Activated T-helper 1 cell treated with anti-CD3 and anti-CD28 coated beads, Interleukin-12 subunit alpha, Interleukin-12 subunit beta, Interleukin-2, Interleukin-4 antibody, amounts not matched to agents 30 ng/mL and 10 ng/mL and 1 ng/mL, durations not matched to agents 14 hours and 24 hours and 36 hours (primary cell): ENCODE measurements around the gene MAB21L3. TPM values are rescaled to one million over a fixed set of nuclear protein-coding genes. Genes with fewer than 3 reads are reported as not detected.
"Not testable (repeated sequence)": the region's sequence is repeated elsewhere in the genome, so short reads cannot be mapped to it uniquely, and the experiment has no call there.

ENCODE experiments used
- DNase-seq: peaks from one replicate; pipeline ENCODE4 v3.0.0; 2021; ENCODE audit warnings: low spot score
- H3K27ac Mint-ChIP-seq: one replicate; pipeline ENCODE4 v1.8.0; 2021; ENCODE audit warnings: mild to moderate bottlenecking, mixed read lengths
- H3K27me3 Mint-ChIP-seq: one replicate; pipeline ENCODE4 v1.8.0; 2022; ENCODE audit warnings: mild to moderate bottlenecking, moderate library complexity, mixed read lengths; ENCODE audit not compliant: insufficient read depth
- H3K36me3 Mint-ChIP-seq: one replicate; pipeline ENCODE4 v1.8.0; 2021; ENCODE audit warnings: low read depth, mixed read lengths
- H3K4me1 Mint-ChIP-seq: one replicate; pipeline ENCODE4 v1.8.0; 2021; ENCODE audit warnings: low read depth, mixed read lengths
- H3K4me3 Mint-ChIP-seq: one replicate; pipeline ENCODE4 v1.8.0; 2021; ENCODE audit warnings: mild to moderate bottlenecking, moderate library complexity, mixed read lengths
- H3K9me3 Mint-ChIP-seq: one replicate; pipeline ENCODE4 v1.8.0; 2021; ENCODE audit warnings: mixed read lengths
- intact Hi-C: fragments of 100-400 bp; cut with micrococcal nuclease; formaldehyde crosslinking; loops from one replicate; pipeline ENCODE4 v1.15.1; 2024
- total RNA-seq: library from RNA; stranded (reverse); gene quantifications from 2 replicates; pipeline ENCODE4 v1.2.3, GENCODE V29; 2022

Gene MAB21L3
- total RNA-seq, 1 donor from 2014 or later, result not detected

DNA sequence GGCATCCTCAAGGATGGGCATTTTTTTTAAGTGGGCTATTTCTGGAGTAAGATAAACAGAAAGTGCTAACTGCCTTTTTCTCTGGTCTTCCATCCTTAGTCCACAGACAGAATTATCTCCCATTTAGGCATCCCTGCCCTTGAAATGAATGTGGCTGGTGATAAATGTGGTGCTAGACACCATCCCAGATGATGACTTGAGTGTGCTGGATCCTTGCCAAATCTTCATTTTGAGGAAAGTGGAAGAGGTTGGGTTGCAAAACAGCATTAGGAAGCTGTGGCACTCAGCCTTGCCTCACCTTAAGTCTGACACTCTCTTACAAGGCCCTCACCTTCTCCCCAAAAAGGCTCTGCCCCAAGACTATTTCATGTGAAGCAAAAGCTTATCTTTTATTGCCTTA lies 19.2 kb downstream of the MAB21L3 start:
- H3K27ac Mint-ChIP-seq, result no peak overlapping the region
- no peaks in the 10 kb centered on the region for H3K36me3 Mint-ChIP-seq
- intact Hi-C loops, result no loop called here
- peaks cover 22% of the 10 kb centered on the region for H3K27me3 Mint-ChIP-seq
- peaks cover 22% of the 10 kb centered on the region for H3K4me1 Mint-ChIP-seq
- no peak for DNase-seq
- H3K4me3 Mint-ChIP-seq, result no peak overlapping the region
- no peaks in the 10 kb centered on the region for H3K9me3 Mint-ChIP-seq

DNA sequence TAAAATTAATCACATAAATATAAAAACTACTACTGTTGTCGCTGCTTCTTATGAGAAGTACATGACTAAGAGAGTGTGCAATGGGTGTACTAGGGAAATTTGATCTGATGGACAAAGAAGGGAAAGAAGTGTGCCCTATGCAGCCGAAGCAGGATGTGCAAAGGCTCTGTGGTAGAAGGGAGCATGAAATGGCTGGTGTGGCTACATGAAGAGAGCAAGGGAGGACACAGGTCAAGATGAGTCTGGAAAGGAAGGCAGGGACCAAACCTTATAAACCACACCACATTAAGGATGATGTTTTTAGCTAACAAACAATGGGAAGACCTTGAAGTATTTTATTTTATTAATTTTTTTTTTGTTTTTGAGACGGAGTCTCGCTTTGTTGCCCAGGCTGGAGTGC lies 20.0 kb downstream of the MAB21L3 start:
- Mint-ChIP-seq H3K27me3 (peaks cover 20% of the 10 kb centered on the region), H3K4me1 (peaks cover 17% of the 10 kb centered on the region), H3K4me3 (no peak overlapping the region), H3K36me3 (no peaks in the 10 kb centered on the region), H3K9me3 (no peaks in the 10 kb centered on the region), H3K27ac (no peak overlapping the region)
- intact Hi-C loops, result no loop called here
- DNase-seq, result no peak

DNA sequence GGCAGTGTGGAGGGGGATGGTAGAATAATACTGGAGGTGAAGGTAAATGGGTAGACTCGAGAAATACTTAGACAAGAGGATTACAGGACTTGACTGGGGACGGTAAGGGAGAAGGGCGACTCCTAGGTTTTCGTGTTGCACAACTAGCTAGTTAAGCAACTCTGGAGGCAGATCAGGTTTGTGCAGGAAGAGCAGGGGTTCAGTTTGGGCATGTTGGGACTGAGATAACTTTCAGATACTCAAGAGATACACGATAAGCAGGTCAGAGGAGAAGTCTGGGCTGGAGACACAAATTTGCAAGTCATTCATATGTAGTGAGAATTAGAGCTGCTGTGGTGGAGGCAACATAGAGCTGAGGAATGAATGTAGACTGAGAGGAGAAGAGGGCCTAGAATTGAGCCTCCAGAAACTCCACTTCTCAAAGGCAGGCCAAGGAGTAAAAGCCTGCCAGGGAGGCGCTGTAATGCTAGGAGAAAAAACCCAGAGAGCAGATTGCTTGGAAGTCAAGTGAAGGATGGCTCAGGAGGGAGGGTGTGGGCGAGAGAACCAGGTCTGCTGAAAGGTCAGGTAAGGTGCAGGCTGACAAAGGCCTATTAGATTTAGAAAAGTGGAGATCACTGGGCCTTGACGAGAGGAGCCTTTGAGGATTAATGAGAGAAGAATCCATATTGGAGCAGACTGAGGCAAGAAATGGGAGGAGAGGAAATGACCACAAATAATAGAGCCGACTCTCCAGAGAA lies 20.8 kb downstream of the MAB21L3 start:
- no peak overlapping the region for H3K27ac Mint-ChIP-seq
- intact Hi-C loops, result no loop called here
- no peak overlapping the region for H3K4me3 Mint-ChIP-seq
- no peaks in the 10 kb centered on the region for H3K9me3 Mint-ChIP-seq
- DNase-seq, result no peak
- H3K4me1 Mint-ChIP-seq, result peaks cover 12% of the 10 kb centered on the region
- H3K36me3 Mint-ChIP-seq, result no peaks in the 10 kb centered on the region
- H3K27me3 Mint-ChIP-seq, result peaks cover 17% of the 10 kb centered on the region

DNA sequence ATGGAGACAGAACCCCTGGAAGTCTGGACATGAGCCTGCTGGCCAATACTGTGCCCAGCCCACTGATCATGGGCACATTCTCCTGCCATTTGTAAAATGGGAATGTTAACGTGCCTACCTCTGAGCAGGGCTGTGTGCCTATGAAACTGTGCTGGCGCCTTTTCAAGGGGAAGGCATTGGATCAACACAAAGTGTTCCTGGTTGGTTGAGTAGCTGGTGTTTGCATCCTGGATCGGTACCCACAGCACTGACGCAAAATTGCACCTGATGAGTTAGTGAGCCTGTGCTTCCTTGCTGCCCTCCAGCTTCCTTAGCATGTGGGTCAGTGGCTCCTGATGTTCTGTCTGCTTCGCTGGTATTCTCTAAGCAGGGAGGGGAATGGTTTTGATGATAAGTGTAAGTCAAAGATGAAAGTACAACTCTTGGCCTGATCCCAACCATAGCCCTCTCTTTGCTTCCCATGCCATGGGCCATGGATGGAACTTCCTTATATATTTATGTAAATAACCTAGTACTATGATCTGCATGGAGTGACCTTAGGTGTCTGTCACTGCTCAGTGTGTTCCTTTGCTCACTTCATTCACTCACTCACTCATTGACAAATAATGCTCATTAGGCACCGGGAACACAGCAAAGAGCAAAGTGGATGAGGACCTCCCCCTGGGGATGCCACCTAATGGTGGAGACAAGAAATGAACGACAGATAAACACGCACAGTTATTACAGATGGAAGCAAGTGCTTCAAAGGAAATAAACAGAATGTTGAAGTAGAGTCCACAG lies 22.7 kb downstream of the MAB21L3 start:
- DNase-seq, result no peak
- no peaks in the 10 kb centered on the region for H3K9me3 Mint-ChIP-seq
- peaks cover 5% of the 10 kb centered on the region for H3K4me1 Mint-ChIP-seq
- H3K36me3 Mint-ChIP-seq, result no peaks in the 10 kb centered on the region
- no peak overlapping the region for H3K4me3 Mint-ChIP-seq
- H3K27me3 Mint-ChIP-seq, result peaks cover 8% of the 10 kb centered on the region
- no peak overlapping the region for H3K27ac Mint-ChIP-seq
- intact Hi-C loops, result no loop called here

DNA sequence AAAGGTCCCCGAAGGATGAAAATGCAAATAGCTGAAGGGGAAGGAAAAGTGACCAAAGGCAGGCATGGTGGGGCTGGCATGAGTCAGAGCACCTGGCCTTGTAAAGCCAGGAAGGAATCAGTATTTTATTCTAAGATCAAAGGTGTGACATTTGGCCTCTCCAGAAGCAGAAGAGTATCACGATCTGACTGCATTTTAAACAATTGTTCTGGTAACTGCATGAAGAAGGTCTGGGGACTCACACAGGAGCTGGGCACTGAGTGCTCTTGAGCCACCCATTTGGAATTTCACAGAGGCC lies 23.2 kb downstream of the MAB21L3 start:
- intact Hi-C loops, result no loop called here
- Mint-ChIP-seq H3K9me3 (no peaks in the 10 kb centered on the region), H3K4me1 (peaks cover 8% of the 10 kb centered on the region), H3K4me3 (no peak overlapping the region), H3K36me3 (no peaks in the 10 kb centered on the region), H3K27ac (no peak overlapping the region), H3K27me3 (peaks cover 7% of the 10 kb centered on the region)
- DNase-seq, result no peak

DNA sequence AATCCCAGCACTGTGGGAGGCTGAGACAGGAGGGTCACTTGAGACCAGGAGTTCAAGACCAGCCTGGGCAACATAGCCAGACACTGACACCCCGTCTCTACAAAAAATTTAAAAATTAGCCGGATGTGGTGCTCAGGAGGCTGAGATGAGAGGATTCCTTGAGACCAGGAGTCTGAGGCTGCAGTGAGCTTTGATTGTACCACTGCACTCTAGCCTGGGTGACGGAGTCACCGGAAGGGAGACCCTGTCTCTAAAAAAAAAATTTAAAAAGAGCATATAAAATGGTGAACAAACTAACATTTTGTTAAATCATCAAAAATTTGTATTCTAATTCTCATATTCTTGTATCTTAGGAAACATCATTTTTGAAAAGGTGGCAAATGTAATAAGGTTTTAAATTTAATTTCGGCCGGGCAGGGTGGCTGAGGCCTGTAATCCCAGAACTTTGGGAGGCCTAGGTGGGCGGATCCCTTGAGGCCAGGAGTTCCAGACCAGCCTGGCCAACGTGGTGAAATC lies 27.1 kb downstream of the MAB21L3 start:
- H3K27me3 Mint-ChIP-seq, result peaks cover 7% of the 10 kb centered on the region
- H3K36me3 Mint-ChIP-seq, result no peaks in the 10 kb centered on the region
- H3K4me1 Mint-ChIP-seq, result peaks cover 12% of the 10 kb centered on the region
- no peak overlapping the region for H3K4me3 Mint-ChIP-seq
- no peak for DNase-seq
- intact Hi-C loops, result loop anchor here (2.0 to 5.0 kb wide), 3 partner anchors 234 to 920 kb away; partner anchors contain the start of gene ATP1A1
- no peak overlapping the region for H3K27ac Mint-ChIP-seq
- H3K9me3 Mint-ChIP-seq, result no peaks in the 10 kb centered on the region

DNA sequence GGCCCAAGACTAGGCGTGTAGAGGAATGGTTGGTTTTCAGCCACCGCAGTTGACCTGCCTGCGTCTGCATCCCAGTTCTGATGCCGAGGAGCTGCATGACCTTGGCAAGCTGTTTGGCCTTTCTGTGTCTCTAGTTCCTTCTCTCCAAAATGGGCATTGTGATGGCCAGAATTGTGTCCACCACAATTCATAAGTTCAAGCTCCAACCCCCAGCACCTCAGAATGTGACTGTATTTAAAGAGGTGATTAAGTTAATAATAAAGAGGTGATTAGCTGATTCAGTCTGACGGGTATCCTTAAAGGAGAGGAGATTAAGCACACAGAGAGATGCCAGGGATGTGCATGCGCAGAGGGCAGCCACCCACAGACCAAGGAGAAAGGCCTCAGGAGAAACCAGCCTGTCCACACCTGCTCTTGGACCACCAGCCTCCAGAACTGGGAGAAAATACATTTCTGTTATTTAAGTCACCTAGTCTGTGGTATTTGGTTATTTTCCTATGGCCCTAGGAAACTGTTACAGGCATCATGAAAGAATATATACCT lies 28.5 kb downstream of the MAB21L3 start:
- peaks cover 2% of the 10 kb centered on the region for H3K36me3 Mint-ChIP-seq
- H3K27ac Mint-ChIP-seq, result no peak overlapping the region
- H3K4me3 Mint-ChIP-seq, result no peak overlapping the region
- H3K4me1 Mint-ChIP-seq, result peaks cover 12% of the 10 kb centered on the region
- no peak for DNase-seq
- peaks cover 6% of the 10 kb centered on the region for H3K9me3 Mint-ChIP-seq
- peaks cover 6% of the 10 kb centered on the region for H3K27me3 Mint-ChIP-seq
- intact Hi-C loops, result loop anchor here (1.0 to 5.0 kb wide), 9 partner anchors 13 to 919 kb away; partner anchors contain the start of gene ATP1A1

DNA sequence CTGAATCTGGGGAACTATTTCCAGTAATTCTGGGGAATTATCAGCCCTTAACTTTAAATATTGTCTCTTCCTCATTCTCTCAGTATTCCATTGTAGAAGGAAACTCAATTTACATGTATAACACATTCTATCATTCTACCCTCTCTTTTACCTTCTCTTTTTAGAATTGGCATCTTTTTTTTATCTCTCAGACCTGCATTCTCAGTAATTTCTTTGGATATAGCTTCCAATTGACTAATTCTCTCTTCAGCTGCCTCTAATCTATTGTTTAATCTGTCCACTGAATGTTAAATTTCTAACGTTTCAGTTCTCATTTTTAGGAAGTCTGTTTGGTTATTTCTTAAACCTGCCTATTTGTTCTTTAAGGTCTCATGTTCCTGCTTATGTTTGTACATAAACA lies 33.0 kb downstream of the MAB21L3 start:
- H3K36me3 Mint-ChIP-seq, result peaks cover 2% of the 10 kb centered on the region
- peaks cover 7% of the 10 kb centered on the region for H3K4me1 Mint-ChIP-seq

DNA sequence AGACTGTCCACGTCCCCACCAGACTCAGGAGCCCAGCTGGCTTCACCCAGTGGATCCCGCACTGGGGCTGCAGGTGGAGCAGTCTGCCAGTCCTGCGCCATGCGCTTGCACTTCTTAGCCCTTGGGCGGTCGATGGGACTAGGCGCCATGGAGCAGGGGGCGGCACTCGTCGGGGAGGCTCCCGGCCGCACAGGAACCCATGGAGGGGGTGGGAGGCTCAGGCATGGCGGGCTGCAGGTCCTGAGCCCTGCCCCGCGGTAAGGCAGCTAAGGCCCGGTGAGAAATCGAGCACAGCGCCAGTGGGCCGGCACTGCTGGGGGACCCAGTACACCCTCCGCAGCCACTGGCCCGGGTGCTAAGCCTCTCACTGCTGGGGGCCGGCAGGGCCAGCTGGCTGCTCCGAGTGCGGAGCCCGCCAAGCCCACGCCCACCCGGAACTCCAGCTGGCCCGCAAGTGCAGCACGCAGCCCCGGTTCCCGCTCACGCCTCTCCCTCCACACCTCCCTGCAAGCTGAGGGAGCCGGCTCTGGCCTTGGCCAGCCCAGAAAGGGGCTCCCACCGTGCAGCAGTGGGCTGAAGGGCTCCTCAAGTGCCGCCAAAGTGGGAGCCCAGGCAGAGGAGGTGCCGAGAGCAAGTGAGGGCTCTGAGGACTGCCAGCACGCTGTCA lies 35.4 kb downstream of the MAB21L3 start:
- intact Hi-C loops, H3K4me1 Mint-ChIP-seq, H3K36me3 Mint-ChIP-seq, H3K27ac Mint-ChIP-seq, H3K9me3 Mint-ChIP-seq, H3K27me3 Mint-ChIP-seq, DNase-seq, H3K4me3 Mint-ChIP-seq: not testable (repeated sequence)

More for the DNA sequence above, 33.0 kb downstream of the MAB21L3 start:
- no peak overlapping the region for H3K4me3 Mint-ChIP-seq
- H3K9me3 Mint-ChIP-seq, result peaks cover 6% of the 10 kb centered on the region
- intact Hi-C loops, result no loop called here
- H3K27me3 Mint-ChIP-seq, result peaks cover 8% of the 10 kb centered on the region
- H3K27ac Mint-ChIP-seq, result no peak overlapping the region
- DNase-seq, result no peak

DNA sequence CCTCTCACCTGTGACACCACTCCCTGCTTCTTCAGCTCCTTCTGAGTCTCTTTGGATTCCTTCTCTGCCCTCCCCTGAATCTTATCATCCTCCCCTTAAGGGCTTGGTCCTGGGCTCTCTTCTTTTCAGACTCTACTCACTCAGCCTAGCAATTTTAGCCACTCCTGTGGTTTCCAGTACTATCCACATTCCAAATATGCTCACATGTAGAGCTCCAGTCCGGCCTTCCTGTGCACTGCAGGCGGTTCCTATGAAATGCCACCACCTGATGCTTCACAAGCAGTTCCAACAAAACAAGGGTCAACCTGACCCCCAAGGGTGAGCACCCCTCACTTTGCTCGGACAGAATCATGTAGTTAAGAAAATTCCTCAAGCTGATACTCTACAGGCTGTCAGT lies 35.9 kb downstream of the MAB21L3 start:
- Mint-ChIP-seq H3K27ac (no peak overlapping the region), H3K4me1 (peaks cover 11% of the 10 kb centered on the region), H3K27me3 (peaks cover 5% of the 10 kb centered on the region), H3K4me3 (no peak overlapping the region), H3K9me3 (peaks cover 6% of the 10 kb centered on the region), H3K36me3 (peaks cover 2% of the 10 kb centered on the region)
- no peak for DNase-seq
- intact Hi-C loops, result no loop called here

DNA sequence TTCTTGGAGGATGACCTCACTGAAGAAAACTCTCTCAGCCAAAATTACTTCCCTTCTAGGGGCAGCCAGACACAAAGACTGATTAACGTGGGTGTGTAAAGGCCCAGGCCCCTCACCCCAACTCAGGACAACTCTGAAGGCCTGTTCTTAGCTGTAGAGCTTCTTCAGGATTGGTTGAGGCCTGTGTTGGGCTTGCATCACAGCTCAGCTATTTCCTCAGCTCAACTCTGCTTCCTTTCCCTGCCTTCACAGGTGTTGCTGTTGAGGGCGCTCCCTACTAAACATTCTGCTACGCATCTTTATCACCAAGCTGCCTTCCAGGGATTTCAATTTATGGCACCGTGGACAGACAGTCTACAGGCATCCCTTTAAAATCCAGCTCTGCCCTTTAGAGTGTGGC lies 36.8 kb downstream of the MAB21L3 start:
- Mint-ChIP-seq H3K4me3 (no peak overlapping the region), H3K4me1 (peaks cover 14% of the 10 kb centered on the region), H3K9me3 (peaks cover 6% of the 10 kb centered on the region), H3K36me3 (peaks cover 2% of the 10 kb centered on the region), H3K27ac (no peak overlapping the region), H3K27me3 (peaks cover 5% of the 10 kb centered on the region)
- no peak for DNase-seq
- intact Hi-C loops, result no loop called here

DNA sequence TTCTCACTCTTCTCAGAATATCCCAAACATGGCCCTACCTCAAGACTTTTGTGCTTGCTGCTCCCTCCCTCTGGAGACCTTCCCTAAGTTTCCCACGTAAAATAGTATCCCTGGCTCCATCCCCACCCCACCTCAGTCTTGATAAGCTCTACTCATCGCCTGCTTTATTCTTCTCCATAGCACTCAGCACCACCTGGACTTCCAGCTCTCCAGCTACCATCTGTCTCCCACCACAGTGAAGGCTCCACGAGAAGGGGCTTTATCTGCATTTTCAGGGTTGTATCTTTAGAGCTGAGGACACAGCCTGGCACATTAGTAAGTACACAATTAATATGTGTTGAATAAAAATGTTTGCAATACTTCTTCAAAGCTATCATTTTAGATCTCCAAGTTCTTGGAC lies 37.8 kb downstream of the MAB21L3 start:
- Mint-ChIP-seq H3K4me3 (no peak overlapping the region), H3K4me1 (peaks cover 16% of the 10 kb centered on the region), H3K27ac (no peak overlapping the region), H3K27me3 (peaks cover 2% of the 10 kb centered on the region), H3K9me3 (peaks cover 4% of the 10 kb centered on the region), H3K36me3 (peaks cover 2% of the 10 kb centered on the region)
- no peak for DNase-seq
- intact Hi-C loops, result no loop called here
